Measurements from ENCODE around the gene MAPK14.

Gene MAPK14

GRCh38 chr6:36139431-36139830 lies 111.8 kb downstream of the MAPK14 start:
- H3K9ac ChIP-seq (ENCODE audit: insufficient read length): no peak overlapping the region
- TF ChIP-seq EZH2 (IDR thresholded peaks at IDR 0.05) (no peak), FOXP2 (optimal IDR thresholded peaks at IDR 0.05; ENCODE audit: control extremely low read depth, extremely low read length, insufficient read depth) (no peak), POLR2AphosphoS5 (IDR thresholded peaks at IDR 0.05; ENCODE audit: borderline replicate concordance, low read depth, low read length) (no peak)
- no peaks in the 10 kb centered on the region for H3K9me3 ChIP-seq (ENCODE audit: low read depth, low read length)
- no peak overlapping the region for H3K27ac ChIP-seq
- H3K4me3 ChIP-seq: no peak overlapping the region
- H3K36me3 ChIP-seq (ENCODE audit: insufficient read depth, low read length): no peaks in the 10 kb centered on the region
- no peak for DNase-seq (ENCODE audit: low read depth, low spot score)

- no peak overlapping the region for H3K9ac ChIP-seq (ENCODE audit: insufficient read length)
- H3K27ac ChIP-seq: no peak overlapping the region
- H3K36me3 ChIP-seq (ENCODE audit: insufficient read depth, low read length): no peaks in the 10 kb centered on the region
- no peak for DNase-seq (ENCODE audit: low read depth, low spot score)
- H3K4me3 ChIP-seq: no peak overlapping the region
- H3K9me3 ChIP-seq (ENCODE audit: low read depth, low read length): no peaks in the 10 kb centered on the region
- TF ChIP-seq EZH2 (IDR thresholded peaks at IDR 0.05): no peak
- no peak for TF ChIP-seq POLR2AphosphoS5 (IDR thresholded peaks at IDR 0.05; ENCODE audit: borderline replicate concordance, low read depth, low read length)
- no peak for TF ChIP-seq FOXP2 (optimal IDR thresholded peaks at IDR 0.05; ENCODE audit: control extremely low read depth, extremely low read length, insufficient read depth)
These were observed 112.5 kb downstream of the MAPK14 start for GRCh38 chr6:36139991-36140710.

GRCh38 chr6:36141091-36141490 lies 113.5 kb downstream of the MAPK14 start:
- no peak overlapping the region for H3K9ac ChIP-seq (ENCODE audit: insufficient read length)

GRCh38 chr6:36141961-36142360 lies 114.4 kb downstream of the MAPK14 start:
- H3K27ac ChIP-seq: no peak overlapping the region
- no peaks in the 10 kb centered on the region for H3K9me3 ChIP-seq (ENCODE audit: low read depth, low read length)
- H3K4me3 ChIP-seq: no peak overlapping the region
- TF ChIP-seq EZH2 (IDR thresholded peaks at IDR 0.05) (no peak), POLR2AphosphoS5 (IDR thresholded peaks at IDR 0.05; ENCODE audit: borderline replicate concordance, low read depth, low read length) (no peak), FOXP2 (optimal IDR thresholded peaks at IDR 0.05; ENCODE audit: control extremely low read depth, extremely low read length, insufficient read depth) (no peak)
- H3K9ac ChIP-seq (ENCODE audit: insufficient read length): no peak overlapping the region
- H3K36me3 ChIP-seq (ENCODE audit: insufficient read depth, low read length): no peaks in the 10 kb centered on the region
- DNase-seq (ENCODE audit: low read depth, low spot score): no peak

More at GRCh38 chr6:36141091-36141490, 113.5 kb downstream of the MAPK14 start:
- TF ChIP-seq FOXP2 (optimal IDR thresholded peaks at IDR 0.05; ENCODE audit: control extremely low read depth, extremely low read length, insufficient read depth): no peak
- no peak for TF ChIP-seq EZH2 (IDR thresholded peaks at IDR 0.05)
- no peak for TF ChIP-seq POLR2AphosphoS5 (IDR thresholded peaks at IDR 0.05; ENCODE audit: borderline replicate concordance, low read depth, low read length)
- Histone ChIP-seq H3K36me3 (ENCODE audit: insufficient read depth, low read length) (no peaks in the 10 kb centered on the region), H3K4me3 (no peak overlapping the region), H3K9me3 (ENCODE audit: low read depth, low read length) (no peaks in the 10 kb centered on the region), H3K27ac (no peak overlapping the region)
- no peak for DNase-seq (ENCODE audit: low read depth, low spot score)

- no peak for DNase-seq (ENCODE audit: low read depth, low spot score)
- H3K4me3 ChIP-seq: no peak overlapping the region
- TF ChIP-seq POLR2AphosphoS5 (IDR thresholded peaks at IDR 0.05; ENCODE audit: borderline replicate concordance, low read depth, low read length) (no peak), FOXP2 (optimal IDR thresholded peaks at IDR 0.05; ENCODE audit: control extremely low read depth, extremely low read length, insufficient read depth) (no peak), EZH2 (IDR thresholded peaks at IDR 0.05) (no peak)
- no peak overlapping the region for H3K27ac ChIP-seq
- H3K9me3 ChIP-seq (ENCODE audit: low read depth, low read length): no peaks in the 10 kb centered on the region
- H3K9ac ChIP-seq (ENCODE audit: insufficient read length): no peak overlapping the region
- no peaks in the 10 kb centered on the region for H3K36me3 ChIP-seq (ENCODE audit: insufficient read depth, low read length)
These were observed 115.6 kb downstream of the MAPK14 start for GRCh38 chr6:36142971-36143838.

GRCh38 chr6:36145495-36145894 lies 117.9 kb downstream of the MAPK14 start:
- H3K27ac ChIP-seq: no peak overlapping the region
- no peak for TF ChIP-seq EZH2 (IDR thresholded peaks at IDR 0.05)
- TF ChIP-seq FOXP2 (optimal IDR thresholded peaks at IDR 0.05; ENCODE audit: control extremely low read depth, extremely low read length, insufficient read depth): no peak
- TF ChIP-seq POLR2AphosphoS5 (IDR thresholded peaks at IDR 0.05; ENCODE audit: borderline replicate concordance, low read depth, low read length): no peak

GRCh38 chr6:36147294-36147693 lies 119.7 kb downstream of the MAPK14 start:
- Histone ChIP-seq H3K9me3 (ENCODE audit: low read depth, low read length) (no peaks in the 10 kb centered on the region), H3K27ac (no peak overlapping the region), H3K36me3 (ENCODE audit: insufficient read depth, low read length) (no peaks in the 10 kb centered on the region), H3K4me3 (no peak overlapping the region), H3K9ac (ENCODE audit: insufficient read length) (no peak overlapping the region)
- DNase-seq (ENCODE audit: low read depth, low spot score): no peak
- TF ChIP-seq POLR2AphosphoS5 (IDR thresholded peaks at IDR 0.05; ENCODE audit: borderline replicate concordance, low read depth, low read length) (no peak), EZH2 (IDR thresholded peaks at IDR 0.05) (no peak), FOXP2 (optimal IDR thresholded peaks at IDR 0.05; ENCODE audit: control extremely low read depth, extremely low read length, insufficient read depth) (no peak)

More at GRCh38 chr6:36145495-36145894, 117.9 kb downstream of the MAPK14 start:
- no peak for DNase-seq (ENCODE audit: low read depth, low spot score)
- no peak overlapping the region for H3K4me3 ChIP-seq
- no peaks in the 10 kb centered on the region for H3K9me3 ChIP-seq (ENCODE audit: low read depth, low read length)
- H3K36me3 ChIP-seq (ENCODE audit: insufficient read depth, low read length): no peaks in the 10 kb centered on the region
- no peak overlapping the region for H3K9ac ChIP-seq (ENCODE audit: insufficient read length)

GRCh38 chr6:36149476-36149875 lies 121.9 kb downstream of the MAPK14 start:
- no peaks in the 10 kb centered on the region for H3K36me3 ChIP-seq (ENCODE audit: insufficient read depth, low read length)
- no peak overlapping the region for H3K9ac ChIP-seq (ENCODE audit: insufficient read length)
- no peak overlapping the region for H3K27ac ChIP-seq
- no peaks in the 10 kb centered on the region; the same call in 1 of the 2 replicates for H3K9me3 ChIP-seq (ENCODE audit: low read depth, low read length)
- no peak for DNase-seq (ENCODE audit: low read depth, low spot score)
- no peak overlapping the region for H3K4me3 ChIP-seq
- TF ChIP-seq POLR2AphosphoS5 (IDR thresholded peaks at IDR 0.05; ENCODE audit: borderline replicate concordance, low read depth, low read length) (no peak), FOXP2 (optimal IDR thresholded peaks at IDR 0.05; ENCODE audit: control extremely low read depth, extremely low read length, insufficient read depth) (no peak), EZH2 (IDR thresholded peaks at IDR 0.05) (no peak)

Data from SK-N-MC (cell line).